Cerebellar cortex (tissue), 1 donor: ENCODE data around the gene MVD.

Experiments
- DNase-seq: peaks from one replicate; pipeline ENCODE4 v3.0.0-alpha.2; 2015; ENCODE audit warnings: low spot score

MVD gene

GRCh38 chr16:88606148-88606757 is 56.6 kb downstream of the MVD start:
- peak; percentile 92 for DNase-seq

DNA sequence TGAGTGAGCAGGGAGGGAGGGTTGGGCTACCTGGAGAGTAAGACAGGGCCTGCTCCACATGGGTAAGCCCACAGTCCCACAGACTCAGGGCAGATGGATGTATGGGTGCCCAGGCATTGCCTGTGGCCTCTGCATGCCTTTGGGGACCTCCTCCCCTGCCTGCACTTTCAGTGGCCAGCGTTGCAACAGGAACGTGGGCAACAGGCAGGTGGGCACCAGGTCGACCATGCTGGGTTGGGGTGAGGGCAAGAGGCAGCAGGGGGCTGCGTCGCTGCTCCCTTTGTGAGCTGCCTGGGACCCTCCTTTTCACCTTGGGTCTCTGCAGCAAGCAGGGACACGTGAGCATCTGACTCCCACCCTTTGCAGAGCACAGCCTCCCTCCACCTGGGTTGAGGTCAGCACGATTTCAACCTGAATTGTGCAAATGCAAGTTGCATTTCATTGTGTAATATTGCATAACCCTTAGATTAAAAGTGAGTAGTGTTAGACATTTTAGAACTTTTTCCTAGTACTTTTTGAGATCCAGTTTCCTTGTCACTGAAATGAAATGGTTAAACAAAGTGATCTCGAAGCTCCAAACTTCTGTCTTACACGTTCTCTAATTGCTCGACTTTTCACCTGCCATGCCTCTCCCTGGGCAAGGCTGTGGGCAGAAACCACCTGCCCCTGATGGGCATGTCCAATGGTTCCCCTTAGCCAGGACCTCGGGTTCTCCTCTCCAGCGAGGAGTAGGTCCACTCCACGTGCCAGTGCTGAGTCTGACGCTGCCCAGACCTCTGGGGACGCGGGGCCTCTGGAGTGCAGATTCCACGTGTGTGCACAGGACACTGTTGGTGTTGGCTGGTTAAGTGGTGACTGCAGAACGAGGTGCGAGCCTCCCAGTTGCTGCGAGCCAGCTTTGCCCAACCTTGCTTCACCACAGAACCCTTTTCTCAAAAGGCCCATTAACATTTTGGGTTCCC is 57.4 kb downstream of the MVD start:
- DNase-seq = no peak

DNA sequence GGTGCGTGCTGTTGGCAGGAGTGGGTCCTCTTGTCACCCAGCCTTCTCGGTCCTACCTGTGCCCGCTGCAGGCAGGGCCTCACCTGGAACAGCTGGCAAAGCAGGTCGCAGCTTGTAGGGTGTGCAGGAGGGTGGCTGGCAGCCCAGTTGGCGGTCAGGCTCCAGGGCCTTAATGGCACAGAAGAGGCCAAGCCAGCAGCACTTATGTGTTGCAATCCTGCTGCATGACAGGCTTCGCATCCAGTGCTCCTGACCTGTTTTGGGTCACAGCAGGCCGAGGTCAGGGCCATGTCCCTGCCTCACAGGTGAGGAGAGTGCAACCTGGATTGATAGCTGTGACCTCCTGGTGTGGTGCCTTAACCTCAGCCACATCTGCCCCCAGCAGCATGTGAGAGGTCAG is 60.8 kb downstream of the MVD start:
- no peak for DNase-seq
